Parathyroid adenoma (tissue), 2 donors: ENCODE data around the gene KLHL36.

Source experiments
- H2AFZ ChIP-seq: fragments of 300-600 bp; sonication (generic); one replicate; pipeline ENCODE4 v1.7.0; 2017; ENCODE audit warnings: antibody characterized with exemption, mild to moderate bottlenecking
- H3K27ac ChIP-seq: fragments of 300-600 bp; sonication (generic); one replicate; pipeline ENCODE4 v1.7.0; 2017
- H3K27me3 ChIP-seq: fragments of 300-600 bp; sonication (generic); one replicate; pipeline ENCODE4 v1.7.0; 2017; ENCODE audit warnings: low read length; ENCODE audit not compliant: control insufficient read depth, insufficient read depth
- H3K36me3 ChIP-seq: fragments of 300-600 bp; sonication (generic); one replicate; pipeline ENCODE4 v1.7.0; 2017; ENCODE audit warnings: low read length; ENCODE audit not compliant: control insufficient read depth, insufficient read depth
- H3K4me1 ChIP-seq: fragments of 300-600 bp; sonication (generic); one replicate; pipeline ENCODE4 v1.7.0; 2017; ENCODE audit warnings: control low read depth
- H3K4me2 ChIP-seq: fragments of 300-600 bp; sonication (generic); one replicate; pipeline ENCODE4 v1.7.0; 2017; ENCODE audit warnings: low read length
- H3K4me3 ChIP-seq: fragments of 300-600 bp; sonication (generic); one replicate; pipeline ENCODE4 v1.7.0; 2017; ENCODE audit warnings: low read depth, low read length
- H3K79me2 ChIP-seq: fragments of 300-600 bp; sonication (generic); one replicate; pipeline ENCODE4 v1.7.0; 2017; ENCODE audit warnings: control low read depth
- H3K9ac ChIP-seq: fragments of 300-600 bp; sonication (generic); one replicate; pipeline ENCODE4 v1.7.0; 2017; ENCODE audit warnings: mild to moderate bottlenecking
- H3K9me3 ChIP-seq: fragments of 300-600 bp; sonication (generic); one replicate; pipeline ENCODE4 v1.7.0; 2017; ENCODE audit warnings: low read length; ENCODE audit not compliant: control insufficient read depth
- CTCF ChIP-seq: fragments of 300-600 bp; sonication (generic); IDR thresholded peaks from one replicate; pipeline ENCODE4 v1.7.0; 2017; ENCODE audit warnings: antibody characterized with exemption, mild to moderate bottlenecking
- donor health status: primary hyperparathyroidism.

The KLHL36 gene

GRCh38 chr16:84683691-84684591, 35.6 kb downstream of the KLHL36 start:
- Histone ChIP-seq H2AFZ (no peak overlapping the region), H3K4me3 (no peak overlapping the region), H3K36me3 (no peaks in the 10 kb centered on the region), H3K79me2 (no peaks in the 10 kb centered on the region), H3K4me2 (no peak overlapping the region), H3K27me3 (no peaks in the 10 kb centered on the region), H3K9ac (no peak overlapping the region), H3K27ac (no peak overlapping the region), H3K4me1 (no peaks in the 10 kb centered on the region), H3K9me3 (no peaks in the 10 kb centered on the region)
- TF ChIP-seq CTCF, result no peak

GRCh38 chr16:84684592-84684965, 36.3 kb downstream of the KLHL36 start:
- H3K36me3 ChIP-seq, result no peaks in the 10 kb centered on the region
- no peaks in the 10 kb centered on the region for H3K27me3 ChIP-seq
- H3K4me2 ChIP-seq, result no peak overlapping the region
- no peak overlapping the region for H2AFZ ChIP-seq
- H3K79me2 ChIP-seq, result no peaks in the 10 kb centered on the region
- no peak overlapping the region for H3K9ac ChIP-seq
- no peak overlapping the region for H3K27ac ChIP-seq
- TF ChIP-seq CTCF, result no peak
- no peaks in the 10 kb centered on the region for H3K9me3 ChIP-seq
- H3K4me1 ChIP-seq, result no peaks in the 10 kb centered on the region
- no peak overlapping the region for H3K4me3 ChIP-seq

GRCh38 chr16:84685210-84685609, 36.9 kb downstream of the KLHL36 start:
- Histone ChIP-seq H3K79me2 (no peaks in the 10 kb centered on the region), H3K4me2 (no peak overlapping the region), H3K27me3 (no peaks in the 10 kb centered on the region), H3K9ac (no peak overlapping the region), H3K9me3 (no peaks in the 10 kb centered on the region), H2AFZ (no peak overlapping the region), H3K36me3 (no peaks in the 10 kb centered on the region), H3K4me1 (no peaks in the 10 kb centered on the region), H3K4me3 (no peak overlapping the region), H3K27ac (no peak overlapping the region)
- no peak for TF ChIP-seq CTCF

GRCh38 chr16:84686707-84687298, 38.5 kb downstream of the KLHL36 start:
- H3K9ac ChIP-seq, result no peak overlapping the region

More at GRCh38 chr16:84686707-84687298, 38.5 kb downstream of the KLHL36 start:
- H3K36me3 ChIP-seq, result no peaks in the 10 kb centered on the region
- TF ChIP-seq CTCF, result no peak
- H3K27me3 ChIP-seq, result no peaks in the 10 kb centered on the region
- H3K4me3 ChIP-seq, result no peak overlapping the region
- no peak overlapping the region for H3K27ac ChIP-seq
- H3K79me2 ChIP-seq, result no peaks in the 10 kb centered on the region
- H3K4me2 ChIP-seq, result no peak overlapping the region
- no peak overlapping the region for H2AFZ ChIP-seq
- peaks cover 4% of the 10 kb centered on the region for H3K4me1 ChIP-seq
- H3K9me3 ChIP-seq, result no peaks in the 10 kb centered on the region
